Stimulated activated effector memory CD8-positive, alpha-beta T cell treated with anti-CD3 and anti-CD28 coated beads, Interleukin-12 subunit alpha, Interleukin-12 subunit beta, amount 100 ng/mL, for 72 hours (primary cell): ENCODE measurements around the gene CHCHD6.

Experiments
- ATAC-seq: fragments of 150-1000 bp; cut with Tn5 transposase; 2 replicates; pipeline ENCODE4 v1.10.0; 2021
- DNase-seq, 2 donors: peaks; one replicate each; pipeline ENCODE4 v3.0.0; 2021 to 2022; ENCODE audit warnings: low spot score in 2 of 2
- H3K27ac Mint-ChIP-seq: one replicate; pipeline ENCODE4 v1.8.0; 2022; ENCODE audit warnings: mild to moderate bottlenecking, mixed read lengths
- H3K36me3 Mint-ChIP-seq: one replicate; pipeline ENCODE4 v1.8.0; 2022; ENCODE audit warnings: mild to moderate bottlenecking, mixed read lengths
- H3K4me1 Mint-ChIP-seq: one replicate; pipeline ENCODE4 v1.8.0; 2022; ENCODE audit warnings: mixed read lengths
- H3K4me3 Mint-ChIP-seq: one replicate; pipeline ENCODE4 v1.8.0; 2022; ENCODE audit warnings: mild to moderate bottlenecking, mixed read lengths
- H3K9me3 Mint-ChIP-seq: one replicate; pipeline ENCODE4 v1.8.0; 2022; ENCODE audit warnings: mixed read lengths

Gene CHCHD6

GRCh38 chr3:127009531-127009930 is 305.5 kb downstream of the CHCHD6 start:
- Mint-ChIP-seq H3K4me3 (no peak overlapping the region), H3K27ac (no peak overlapping the region), H3K36me3 (peaks cover 2% of the 10 kb centered on the region)

More at GRCh38 chr3:127009531-127009930, 305.5 kb downstream of the CHCHD6 start:
- DNase-seq (no peak), ATAC-seq (no peak)
- Mint-ChIP-seq H3K9me3 (no peaks in the 10 kb centered on the region), H3K4me1 (no peaks in the 10 kb centered on the region)
